ENCODE results near the gene MOB3B.

Gene MOB3B

DNA sequence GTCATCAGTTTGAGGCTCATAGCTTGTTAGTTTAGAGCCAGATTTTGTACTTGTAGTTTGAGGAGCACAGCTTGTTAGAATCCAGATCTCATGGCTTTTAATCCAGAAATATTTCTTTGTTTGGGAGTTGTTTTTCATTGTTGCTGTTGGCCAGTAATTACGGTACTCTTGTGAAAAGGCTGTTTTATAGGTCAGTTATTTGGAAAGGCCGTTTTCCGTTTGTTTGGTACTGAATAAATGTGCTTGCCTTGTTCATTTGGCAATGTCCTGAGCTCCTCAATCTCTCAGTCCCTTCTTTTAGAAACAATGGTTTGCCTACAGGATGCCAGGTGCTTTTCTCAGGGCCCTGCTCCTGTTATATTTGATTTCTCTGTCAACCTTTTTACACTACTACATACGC, 4.5 kb upstream of the MOB3B start:
- Mint-ChIP-seq H3K4me3 (no peak overlapping the region), H3K36me3 (peaks cover 9% of the 10 kb centered on the region), H3K27me3 (no peaks in the 10 kb centered on the region), H3K4me1 (ENCODE audit: low read depth) (peaks cover 3% of the 10 kb centered on the region), H3K27ac (no peak overlapping the region), H3K9me3 (ENCODE audit: low read depth) (no peaks in the 10 kb centered on the region)

DNA sequence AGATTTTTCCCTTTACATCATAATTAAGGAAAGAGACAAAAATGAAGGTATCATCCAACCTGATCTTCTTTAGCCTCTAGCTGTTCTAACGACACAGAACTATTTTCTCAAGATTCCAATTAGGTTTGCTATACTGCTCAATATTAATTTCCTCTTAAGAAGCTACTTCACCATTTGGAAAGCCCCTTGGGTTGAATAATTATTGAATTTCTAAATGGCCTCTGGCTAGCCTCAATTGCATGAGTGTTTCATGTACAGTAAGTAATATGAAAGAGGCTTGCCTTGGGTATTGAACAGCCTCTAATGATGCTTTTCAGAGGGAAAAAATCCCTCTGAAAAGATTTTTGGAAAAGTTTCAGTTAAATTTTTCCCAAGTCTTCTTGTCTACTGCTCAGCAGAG, 3.7 kb upstream of the MOB3B start:
- Mint-ChIP-seq H3K9me3 (ENCODE audit: low read depth) (no peaks in the 10 kb centered on the region), H3K27me3 (no peaks in the 10 kb centered on the region), H3K4me1 (ENCODE audit: low read depth) (peaks cover 5% of the 10 kb centered on the region), H3K27ac (no peak overlapping the region), H3K4me3 (no peak overlapping the region), H3K36me3 (peaks cover 9% of the 10 kb centered on the region)

DNA sequence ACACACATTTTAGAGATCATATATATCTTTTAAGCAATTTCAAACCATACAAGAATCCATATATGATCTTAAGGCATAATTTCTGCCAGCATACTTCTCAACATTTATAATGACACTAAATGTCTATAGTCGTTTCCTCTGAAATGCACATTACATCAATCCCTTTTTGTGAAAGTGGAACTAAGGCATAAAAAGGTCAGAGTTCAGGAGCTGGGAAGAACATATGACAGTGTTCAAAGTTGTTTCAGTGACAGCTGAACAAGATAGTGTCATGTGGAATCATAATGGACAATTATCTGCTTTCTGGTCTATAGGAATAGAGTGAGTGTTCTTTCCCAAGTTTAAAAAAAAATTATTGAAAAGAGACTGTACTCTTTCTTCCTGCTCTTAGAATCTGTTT, 2.4 kb upstream of the MOB3B start:
- H3K4me3 Mint-ChIP-seq: no peak overlapping the region
- no peak overlapping the region for H3K27ac Mint-ChIP-seq
- H3K27me3 Mint-ChIP-seq: no peaks in the 10 kb centered on the region
- H3K9me3 Mint-ChIP-seq (ENCODE audit: low read depth): no peaks in the 10 kb centered on the region
- peaks cover 12% of the 10 kb centered on the region for H3K4me1 Mint-ChIP-seq (ENCODE audit: low read depth)
- H3K36me3 Mint-ChIP-seq: peaks cover 8% of the 10 kb centered on the region

DNA sequence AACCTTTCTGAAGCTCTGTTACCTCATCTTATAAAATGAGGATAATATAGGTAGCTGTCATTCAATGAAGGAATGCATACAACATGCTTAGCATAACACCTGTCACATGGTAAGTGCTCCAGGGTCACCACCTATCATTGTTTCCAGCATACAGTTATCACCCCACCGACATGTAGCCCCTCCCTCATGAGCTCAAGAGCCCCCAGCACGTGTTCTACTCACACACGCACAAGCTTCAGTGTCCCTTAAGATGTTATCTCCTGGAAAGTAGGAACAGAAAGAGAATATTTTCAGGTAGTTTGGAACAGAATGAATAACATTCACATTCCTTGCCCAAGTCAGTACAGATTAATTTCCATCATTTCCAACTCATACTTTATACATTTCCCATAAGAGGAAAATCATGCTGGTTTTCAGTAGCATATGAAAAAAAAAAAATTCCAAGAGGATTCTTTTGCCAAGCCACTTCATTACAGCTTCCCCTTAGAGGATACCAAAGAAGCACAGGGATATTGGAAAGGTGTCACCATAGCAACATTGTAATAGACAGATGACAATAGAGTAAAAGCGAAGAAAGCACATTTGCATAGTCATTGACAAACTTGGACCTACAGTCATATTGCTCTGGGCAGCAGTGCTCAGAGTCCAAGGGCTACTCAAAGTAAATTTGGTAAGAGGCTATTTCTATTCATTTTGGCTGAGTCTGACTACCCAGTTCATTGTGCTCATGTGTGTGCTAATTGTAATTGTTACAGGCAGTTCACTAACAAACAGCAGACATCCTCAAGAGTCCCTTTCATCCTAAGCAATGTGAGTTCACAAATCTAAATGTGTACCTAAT, 1.5 kb upstream of the MOB3B start:
- peaks cover 12% of the 10 kb centered on the region for H3K4me1 Mint-ChIP-seq (ENCODE audit: low read depth)
- no peaks in the 10 kb centered on the region for H3K9me3 Mint-ChIP-seq (ENCODE audit: low read depth)
- no peaks in the 10 kb centered on the region for H3K27me3 Mint-ChIP-seq
- peaks cover 8% of the 10 kb centered on the region for H3K36me3 Mint-ChIP-seq
- no peak overlapping the region for H3K27ac Mint-ChIP-seq
- H3K4me3 Mint-ChIP-seq: no peak overlapping the region

DNA sequence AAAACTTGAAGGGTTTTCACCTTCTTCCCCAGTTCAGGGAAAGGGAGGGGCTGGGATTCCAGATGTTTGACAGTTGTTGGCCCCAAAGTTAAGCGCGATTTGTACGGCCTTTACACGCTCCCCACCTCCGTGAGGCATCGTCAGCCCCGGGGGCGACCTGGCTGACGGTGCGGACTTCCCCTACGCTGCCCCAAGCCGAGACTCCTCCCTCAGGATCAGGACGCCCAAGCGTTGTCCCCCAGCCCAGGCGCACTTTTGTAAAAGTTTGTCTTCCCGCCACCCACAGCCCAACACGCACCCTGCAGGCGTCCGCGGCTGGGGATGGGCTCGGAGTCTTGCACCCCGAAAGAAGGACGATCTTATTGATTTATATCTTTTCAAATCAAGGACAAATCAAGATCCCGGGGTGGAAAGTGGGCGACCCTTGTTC, 713 bp downstream of the MOB3B start:
- Mint-ChIP-seq H3K4me3 (peak overlapping the region; percentile 91), H3K4me1 (ENCODE audit: low read depth) (peaks cover 12% of the 10 kb centered on the region), H3K27ac (no peak overlapping the region), H3K9me3 (ENCODE audit: low read depth) (no peaks in the 10 kb centered on the region), H3K27me3 (no peaks in the 10 kb centered on the region), H3K36me3 (peaks cover 2% of the 10 kb centered on the region)

DNA sequence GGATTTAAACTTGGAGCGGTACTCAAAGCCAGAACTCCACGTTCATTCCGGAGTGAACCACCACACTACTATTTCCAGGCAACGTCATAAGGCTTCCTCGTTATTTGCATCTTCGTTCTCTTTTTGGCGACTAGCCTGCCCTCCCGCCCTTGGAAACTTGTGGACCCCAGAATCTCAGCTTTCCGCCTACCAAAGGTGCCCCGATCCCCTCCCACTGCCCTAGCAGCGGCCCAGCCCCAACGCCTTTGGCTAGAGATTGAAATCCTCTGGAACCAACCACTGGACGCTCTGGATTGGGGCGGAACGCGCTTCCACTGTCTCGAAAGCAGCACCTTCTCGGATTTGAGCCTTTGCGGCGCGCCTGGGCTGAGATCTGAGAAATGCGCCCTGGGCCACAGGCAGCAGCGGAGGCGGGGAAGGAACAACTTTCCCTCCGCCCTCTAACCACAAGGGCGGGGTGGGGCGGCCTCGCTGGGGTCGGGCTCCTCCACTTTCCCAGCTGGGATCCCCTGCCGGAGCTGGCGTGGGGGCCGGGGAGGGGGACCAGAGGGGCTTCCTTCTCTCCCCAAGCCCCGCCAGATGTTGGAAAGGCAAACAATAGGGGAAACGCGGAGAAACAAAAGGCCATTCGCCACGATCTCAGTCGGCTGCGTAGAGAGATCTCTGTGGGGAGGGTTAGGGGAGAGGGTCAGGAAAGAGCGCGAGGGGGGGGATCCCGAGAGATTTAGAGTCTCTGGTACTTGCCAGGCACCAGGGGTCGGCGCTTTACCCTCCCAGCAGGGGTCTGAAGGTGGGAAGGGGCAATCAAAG, 1.3 kb downstream of the MOB3B start:
- no peak overlapping the region for H3K27ac Mint-ChIP-seq
- no peaks in the 10 kb centered on the region for H3K9me3 Mint-ChIP-seq (ENCODE audit: low read depth)
- no peaks in the 10 kb centered on the region for H3K27me3 Mint-ChIP-seq
- H3K36me3 Mint-ChIP-seq: no peaks in the 10 kb centered on the region
- H3K4me1 Mint-ChIP-seq (ENCODE audit: low read depth): peaks cover 12% of the 10 kb centered on the region
- peak overlapping the region; percentile 91 for H3K4me3 Mint-ChIP-seq

DNA sequence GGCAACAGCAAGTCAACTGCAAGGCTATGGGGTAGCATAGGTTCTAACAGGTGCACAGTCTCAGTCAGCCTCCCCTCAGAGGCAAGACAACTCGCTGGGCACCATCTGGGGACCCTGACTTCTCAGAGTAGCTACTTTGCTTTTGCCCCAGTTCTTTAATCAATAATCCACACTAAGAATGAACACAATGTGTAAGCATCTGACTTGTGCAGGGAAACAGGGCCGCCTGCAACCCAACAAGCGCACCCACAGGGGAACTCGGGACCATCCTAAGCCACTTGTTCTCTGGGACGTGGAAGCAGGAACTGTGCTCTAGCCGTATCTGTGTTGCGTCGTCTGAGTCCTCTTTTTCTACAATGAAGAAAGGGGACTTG, 1.9 kb downstream of the MOB3B start:
- Mint-ChIP-seq H3K27ac (no peak overlapping the region), H3K4me3 (peak overlapping the region; percentile 91), H3K9me3 (ENCODE audit: low read depth) (no peaks in the 10 kb centered on the region), H3K27me3 (no peaks in the 10 kb centered on the region), H3K4me1 (ENCODE audit: low read depth) (peaks cover 12% of the 10 kb centered on the region), H3K36me3 (no peaks in the 10 kb centered on the region)

DNA sequence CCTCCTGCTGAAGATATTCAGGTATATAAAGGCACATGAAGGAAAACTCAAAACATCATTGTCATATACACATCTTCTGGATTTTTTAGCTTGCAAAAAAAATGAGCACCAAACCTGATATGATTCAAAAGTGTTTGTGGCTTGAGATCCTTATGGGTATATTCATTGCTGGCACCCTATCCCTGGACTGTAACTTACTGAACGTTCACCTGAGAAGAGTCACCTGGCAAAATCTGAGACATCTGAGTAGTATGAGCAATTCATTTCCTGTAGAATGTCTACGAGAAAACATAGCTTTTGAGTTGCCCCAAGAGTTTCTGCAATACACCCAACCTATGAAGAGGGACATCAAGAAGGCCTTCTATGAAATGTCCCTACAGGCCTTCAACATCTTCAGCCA, 5.4 kb downstream of the MOB3B start, which contains the start of gene IFNK:
IFNK (plus strand) TSS at position 55 of the 400 bp plus-strand sequence; CDS start at position 102, 47 bp downstream.
- Mint-ChIP-seq H3K27ac (no peak within 1 kb of the TSS), H3K4me3 (no peak within 1 kb of the TSS), H3K9me3 (ENCODE audit: low read depth) (no peaks in the 10 kb centered on the region), H3K4me1 (ENCODE audit: low read depth) (peaks cover 8% of the 10 kb centered on the region), H3K36me3 (peaks cover 6% of the 10 kb centered on the region), H3K27me3 (no peaks in the 10 kb centered on the region)

DNA sequence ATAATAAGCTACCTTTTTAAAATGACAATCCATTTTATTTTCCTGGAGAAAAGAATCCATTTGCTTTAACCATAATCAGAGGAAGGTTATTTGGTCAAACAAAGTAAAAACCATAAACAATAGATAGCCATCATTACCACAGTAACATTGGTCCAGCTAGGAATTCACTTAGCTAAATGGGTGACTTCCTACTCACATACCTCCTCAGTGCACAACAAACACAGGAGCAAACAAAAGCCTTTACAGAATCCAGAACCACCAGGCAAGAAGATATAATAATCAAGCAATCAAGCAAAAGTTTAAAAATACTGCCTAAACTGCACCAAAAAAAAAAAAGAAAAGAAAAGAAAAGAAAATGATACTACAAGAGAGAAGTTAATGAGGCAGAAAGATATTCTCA, 6.5 kb downstream of the MOB3B start:
- peaks cover 6% of the 10 kb centered on the region for H3K4me1 Mint-ChIP-seq (ENCODE audit: low read depth)

DNA sequence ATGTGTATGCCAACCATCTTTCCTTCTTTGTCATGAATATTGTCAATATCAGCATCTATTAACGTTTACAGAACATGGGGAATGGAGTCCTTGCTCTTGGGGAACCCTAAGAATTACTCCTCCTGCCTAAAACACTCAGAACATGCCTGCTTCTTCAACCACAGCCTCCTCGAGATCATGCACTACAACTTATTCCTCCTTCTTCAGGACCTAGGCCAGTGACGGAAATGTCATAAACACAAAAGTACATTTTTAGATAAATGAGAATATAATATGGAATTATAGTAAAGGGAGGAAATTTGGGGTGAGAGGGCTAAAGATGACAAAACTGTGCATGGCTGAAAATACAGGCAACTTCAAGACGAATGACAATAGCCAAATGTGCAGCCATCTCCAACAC, 8.6 kb downstream of the MOB3B start:
- no peaks in the 10 kb centered on the region for H3K4me1 Mint-ChIP-seq (ENCODE audit: low read depth)
- H3K9me3 Mint-ChIP-seq (ENCODE audit: low read depth): no peaks in the 10 kb centered on the region
- H3K27ac Mint-ChIP-seq: no peak overlapping the region
- no peak overlapping the region for H3K4me3 Mint-ChIP-seq
- no peaks in the 10 kb centered on the region for H3K27me3 Mint-ChIP-seq
- peaks cover 16% of the 10 kb centered on the region for H3K36me3 Mint-ChIP-seq

More for the DNA sequence above, 6.5 kb downstream of the MOB3B start:
- no peaks in the 10 kb centered on the region for H3K27me3 Mint-ChIP-seq
- H3K4me3 Mint-ChIP-seq: no peak overlapping the region
- peaks cover 9% of the 10 kb centered on the region for H3K36me3 Mint-ChIP-seq
- no peak overlapping the region for H3K27ac Mint-ChIP-seq
- H3K9me3 Mint-ChIP-seq (ENCODE audit: low read depth): no peaks in the 10 kb centered on the region

DNA sequence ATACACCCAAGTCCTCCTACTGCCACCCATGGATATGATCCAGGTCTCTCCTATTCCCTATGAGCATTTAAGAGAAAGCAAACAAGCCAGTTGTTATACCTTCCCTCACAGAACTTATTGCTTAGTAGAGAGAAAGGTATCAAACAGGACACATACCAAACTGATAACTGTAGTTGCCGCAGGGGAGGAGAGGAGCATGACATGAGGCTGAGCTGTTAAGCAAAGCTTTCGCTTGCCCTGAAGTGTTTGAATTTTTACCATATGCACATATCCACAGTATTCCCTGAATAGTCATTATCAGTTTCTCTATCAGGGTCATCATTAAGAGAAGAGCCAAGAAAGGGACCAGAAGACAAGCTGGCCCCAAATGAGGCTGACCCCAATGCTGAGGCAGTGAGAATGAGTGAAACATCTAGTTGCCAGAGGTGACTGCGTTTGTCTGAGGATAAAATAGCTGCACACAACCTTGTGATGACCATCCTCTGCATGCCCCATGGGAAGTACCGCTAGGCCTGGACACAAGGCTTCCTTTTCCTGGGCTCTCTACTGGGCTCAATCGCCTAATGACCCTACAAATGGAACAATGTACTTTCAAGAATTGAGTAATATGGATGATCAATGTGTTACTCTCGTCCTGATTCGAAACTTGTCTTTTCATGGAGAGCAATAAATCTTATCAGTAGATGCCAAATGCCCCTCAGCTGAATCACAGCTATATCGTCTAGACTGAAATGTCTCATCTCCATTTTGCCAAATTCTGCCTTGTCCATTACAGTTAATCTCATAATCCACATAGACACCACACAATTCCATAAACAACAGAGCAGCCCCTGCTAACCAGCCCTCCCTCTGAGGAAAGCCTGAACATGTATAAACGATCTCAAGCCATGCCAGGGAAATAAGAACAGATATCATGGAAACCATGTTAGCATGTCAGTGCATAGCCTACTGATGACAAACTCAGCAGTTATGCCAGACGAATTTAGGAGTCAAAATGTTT, 9.8 kb downstream of the MOB3B start:
- H3K4me1 Mint-ChIP-seq (ENCODE audit: low read depth): no peaks in the 10 kb centered on the region
- no peak overlapping the region for H3K27ac Mint-ChIP-seq
- H3K9me3 Mint-ChIP-seq (ENCODE audit: low read depth): no peaks in the 10 kb centered on the region
- H3K27me3 Mint-ChIP-seq: no peaks in the 10 kb centered on the region
- no peak overlapping the region for H3K4me3 Mint-ChIP-seq
- H3K36me3 Mint-ChIP-seq: peaks cover 19% of the 10 kb centered on the region

DNA sequence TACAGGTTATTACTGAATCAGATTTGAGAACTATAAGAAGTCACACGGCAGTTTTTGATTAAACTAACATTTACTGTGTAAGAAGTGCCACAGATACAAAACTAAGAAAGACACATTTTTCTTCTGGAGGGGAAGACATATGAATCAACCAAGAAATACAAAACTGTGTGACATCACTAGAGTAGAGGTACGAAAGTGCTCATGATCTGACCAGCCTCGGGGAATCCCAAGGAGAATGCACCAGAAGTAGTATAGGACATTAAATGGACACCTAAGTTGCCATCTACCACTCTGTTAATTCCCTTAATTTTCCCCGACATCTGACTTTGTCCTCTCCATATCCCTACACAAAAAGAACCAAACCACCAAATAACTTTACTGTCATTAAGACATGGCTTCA, 10.8 kb downstream of the MOB3B start:
- Mint-ChIP-seq H3K4me1 (ENCODE audit: low read depth) (no peaks in the 10 kb centered on the region), H3K4me3 (no peak overlapping the region), H3K27me3 (no peaks in the 10 kb centered on the region), H3K9me3 (ENCODE audit: low read depth) (no peaks in the 10 kb centered on the region), H3K27ac (no peak overlapping the region), H3K36me3 (peaks cover 19% of the 10 kb centered on the region)

DNA sequence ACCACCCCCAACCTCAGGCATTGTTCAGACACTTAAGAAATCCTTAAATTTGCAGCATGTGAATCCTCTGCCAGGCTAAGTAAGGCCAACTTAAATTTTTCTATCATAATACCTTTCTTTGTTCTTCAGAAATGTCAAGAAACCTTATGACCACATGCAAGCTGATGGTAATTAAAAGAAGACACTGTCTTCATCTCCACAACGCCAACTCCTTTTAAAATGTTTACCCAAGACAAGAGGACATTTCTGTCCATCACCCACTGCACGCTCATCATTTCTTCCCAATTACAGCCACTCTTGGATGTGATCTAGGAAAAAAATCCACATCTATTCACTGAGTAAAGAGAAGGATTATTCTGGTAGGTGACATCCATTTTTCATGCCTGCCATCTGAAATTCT, 11.6 kb downstream of the MOB3B start:
- Mint-ChIP-seq H3K27me3 (no peaks in the 10 kb centered on the region), H3K4me1 (ENCODE audit: low read depth) (no peaks in the 10 kb centered on the region), H3K36me3 (peaks cover 19% of the 10 kb centered on the region), H3K4me3 (no peak overlapping the region), H3K9me3 (ENCODE audit: low read depth) (no peaks in the 10 kb centered on the region), H3K27ac (no peak overlapping the region)

DNA sequence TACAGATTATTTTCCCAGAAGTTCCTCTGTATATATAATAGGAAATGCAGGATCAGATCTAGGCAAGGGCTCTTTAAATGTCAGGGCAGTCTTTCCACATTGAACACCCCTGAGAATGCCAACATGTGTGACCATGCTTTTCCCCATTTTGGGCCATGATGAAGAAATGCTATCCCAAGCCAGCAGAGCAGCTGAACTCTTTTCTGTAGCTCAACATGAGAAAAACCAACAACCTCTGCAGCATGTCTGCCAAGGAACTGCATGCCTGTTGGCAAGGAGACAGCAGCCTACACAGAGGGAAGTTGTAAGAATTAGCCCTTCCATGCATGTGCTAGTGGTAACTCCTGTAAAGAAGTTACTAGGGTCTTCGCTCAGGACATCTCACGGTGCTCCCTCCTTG, 15.1 kb downstream of the MOB3B start:
- H3K36me3 Mint-ChIP-seq: peaks cover 13% of the 10 kb centered on the region
- H3K27ac Mint-ChIP-seq: no peak overlapping the region
- no peaks in the 10 kb centered on the region for H3K4me1 Mint-ChIP-seq (ENCODE audit: low read depth)
- H3K4me3 Mint-ChIP-seq: no peak overlapping the region
- no peaks in the 10 kb centered on the region for H3K27me3 Mint-ChIP-seq
- no peaks in the 10 kb centered on the region for H3K9me3 Mint-ChIP-seq (ENCODE audit: low read depth)
